AG10803 (cell line): ENCODE results near the gene NNMT.
A peak's percentile ranks its signal among the peaks of the same experiment; 100 is the strongest.

Experiments used
- DNase-seq: peaks from one replicate; pipeline ENCODE4 v3.0.0; 2010; ENCODE audit warnings: low read depth
- H3K4me3 ChIP-seq: 2 replicates; pipeline ENCODE4 v1.5.1; 2011; ENCODE audit warnings: mild to moderate bottlenecking, low read length, control low read depth
- TF ChIP-seq, protein P1 (sequence below): conservative IDR thresholded peaks from 2 replicates; pipeline ENCODE4 v1.5.1; 2011; ENCODE audit warnings: mild to moderate bottlenecking, low read length, control low read depth, inconsistent platforms

NNMT gene

DNA sequence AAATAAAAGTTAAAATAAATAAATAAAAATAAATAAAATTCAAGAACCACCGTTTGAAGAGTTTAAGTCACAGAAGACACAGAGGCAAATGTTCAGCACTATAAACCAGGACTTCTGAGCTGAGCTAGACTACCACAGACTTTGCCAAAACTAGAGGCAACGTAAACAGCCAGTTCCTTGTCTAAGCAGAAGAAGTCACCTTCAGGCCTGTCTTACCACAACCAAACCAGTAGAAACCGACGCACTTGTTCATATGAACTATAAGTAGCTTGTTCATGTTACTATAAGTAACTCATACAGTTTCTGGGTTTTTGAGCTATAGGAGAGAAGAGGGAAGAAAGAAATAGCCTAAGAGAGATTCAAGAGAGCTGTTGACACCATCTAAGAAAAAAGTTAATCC, 48.3 kb downstream of the NNMT start:
- DNase-seq = no peak
- TF ChIP-seq, protein P1, sequence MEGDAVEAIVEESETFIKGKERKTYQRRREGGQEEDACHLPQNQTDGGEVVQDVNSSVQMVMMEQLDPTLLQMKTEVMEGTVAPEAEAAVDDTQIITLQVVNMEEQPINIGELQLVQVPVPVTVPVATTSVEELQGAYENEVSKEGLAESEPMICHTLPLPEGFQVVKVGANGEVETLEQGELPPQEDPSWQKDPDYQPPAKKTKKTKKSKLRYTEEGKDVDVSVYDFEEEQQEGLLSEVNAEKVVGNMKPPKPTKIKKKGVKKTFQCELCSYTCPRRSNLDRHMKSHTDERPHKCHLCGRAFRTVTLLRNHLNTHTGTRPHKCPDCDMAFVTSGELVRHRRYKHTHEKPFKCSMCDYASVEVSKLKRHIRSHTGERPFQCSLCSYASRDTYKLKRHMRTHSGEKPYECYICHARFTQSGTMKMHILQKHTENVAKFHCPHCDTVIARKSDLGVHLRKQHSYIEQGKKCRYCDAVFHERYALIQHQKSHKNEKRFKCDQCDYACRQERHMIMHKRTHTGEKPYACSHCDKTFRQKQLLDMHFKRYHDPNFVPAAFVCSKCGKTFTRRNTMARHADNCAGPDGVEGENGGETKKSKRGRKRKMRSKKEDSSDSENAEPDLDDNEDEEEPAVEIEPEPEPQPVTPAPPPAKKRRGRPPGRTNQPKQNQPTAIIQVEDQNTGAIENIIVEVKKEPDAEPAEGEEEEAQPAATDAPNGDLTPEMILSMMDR = no peak

DNA sequence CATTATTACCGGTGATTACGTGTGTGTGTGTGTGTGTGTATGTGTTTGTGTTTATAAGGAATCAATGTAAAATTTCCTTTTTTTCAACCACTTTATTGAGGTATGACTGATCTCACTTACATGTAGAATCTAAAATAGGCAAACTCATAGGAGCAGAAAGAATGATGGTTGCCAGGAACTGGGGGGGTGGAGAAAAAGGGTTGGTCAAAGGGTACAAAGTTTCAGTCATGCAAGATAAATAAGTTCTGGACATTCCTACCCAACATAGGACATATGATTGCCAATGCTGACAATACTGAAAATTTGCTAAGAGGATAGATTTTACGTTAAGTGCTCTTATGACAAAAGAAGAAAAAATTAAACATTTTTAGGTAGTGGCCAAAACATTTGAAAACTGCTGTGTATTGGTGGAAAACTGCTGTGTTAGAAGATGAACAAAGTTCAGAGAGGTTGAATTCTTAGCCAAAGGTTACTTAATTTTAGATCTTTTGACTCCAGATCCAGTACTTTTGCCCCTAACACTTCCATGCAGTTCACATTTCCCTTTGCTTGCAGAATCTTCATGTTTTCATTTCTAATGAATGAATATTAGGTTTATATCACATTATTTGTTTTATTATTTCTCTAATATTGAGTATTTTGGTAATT, 49.5 kb downstream of the NNMT start:
- DNase-seq = no peak
- H3K4me3 ChIP-seq = no peak overlapping the region
- TF ChIP-seq, protein P1 = no peak

More for the DNA sequence above, 48.3 kb downstream of the NNMT start:
- H3K4me3 ChIP-seq = no peak overlapping the region

DNA sequence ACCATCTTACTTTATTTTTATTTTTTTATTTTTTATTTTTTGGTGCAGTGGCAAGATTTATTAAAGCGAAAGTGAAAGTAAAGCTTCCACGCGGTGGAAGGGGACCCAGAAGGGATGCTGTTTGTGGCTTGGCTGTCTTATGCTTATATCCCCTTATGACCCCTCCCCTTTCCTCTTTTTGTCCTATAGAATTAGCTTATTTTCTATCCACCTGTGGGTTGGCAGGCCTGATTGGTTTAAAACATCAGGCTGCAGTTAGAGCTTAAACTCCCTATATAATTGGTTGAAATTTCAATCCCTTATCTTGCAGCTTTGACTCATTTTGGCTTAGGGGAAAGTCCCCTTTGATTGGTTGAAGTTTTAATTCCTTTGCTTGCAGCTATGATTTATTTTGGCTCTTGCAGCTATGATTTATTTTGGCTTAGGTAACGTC, 50.5 kb downstream of the NNMT start:
- no peak overlapping the region for H3K4me3 ChIP-seq
- TF ChIP-seq, protein P1 = no peak
- no peak for DNase-seq

DNA sequence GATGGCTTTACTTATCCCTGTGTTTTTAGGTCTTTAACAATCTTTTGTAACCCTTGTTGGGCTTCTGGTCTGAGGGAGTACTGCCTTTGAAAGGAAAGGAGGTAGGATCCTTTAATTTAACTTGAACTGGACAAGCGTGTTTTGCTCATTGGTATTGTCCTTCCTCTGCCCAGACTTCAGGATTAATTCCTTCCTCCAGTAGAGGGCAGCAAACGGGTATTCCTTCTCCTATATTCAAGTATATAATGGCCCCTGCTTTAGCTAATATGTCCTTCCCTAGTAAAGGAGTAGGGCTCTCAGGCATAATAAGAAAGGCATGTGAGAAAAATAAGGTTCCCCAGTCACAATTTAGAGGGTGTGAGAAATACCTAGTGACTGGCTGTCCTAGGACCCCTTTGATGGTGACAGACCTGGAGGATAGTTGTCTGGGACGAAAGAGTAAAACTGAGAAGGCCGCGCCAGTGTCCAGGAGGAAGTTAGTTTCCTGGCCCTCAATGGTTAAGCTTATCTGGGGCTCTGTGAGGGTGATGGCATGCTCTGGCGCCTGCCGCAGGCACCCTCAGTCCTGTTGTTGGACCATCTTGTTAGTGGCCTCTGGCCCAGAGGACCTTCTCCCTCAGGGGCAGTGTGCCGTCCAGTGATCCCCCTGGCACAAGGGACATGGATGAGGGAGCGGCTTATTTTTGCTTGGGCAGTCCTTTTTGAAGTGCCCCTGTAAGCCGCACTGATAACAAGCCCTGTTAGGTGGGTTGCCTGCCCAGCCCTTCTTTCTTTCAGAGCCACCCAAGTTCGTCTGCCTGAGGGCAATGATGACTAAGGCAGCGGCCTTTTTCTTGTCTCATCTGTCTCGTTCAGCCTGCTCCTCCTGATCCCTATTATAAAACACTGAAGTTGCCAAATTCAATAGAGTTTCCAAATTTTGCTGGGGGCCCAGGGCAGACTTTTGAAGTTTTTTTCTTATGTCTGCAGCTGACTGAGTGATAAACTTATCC, 52.3 kb downstream of the NNMT start:
- TF ChIP-seq, protein P1 = peak; percentile 65
- peak; percentile 78 for DNase-seq
- no peak overlapping the region for H3K4me3 ChIP-seq

DNA sequence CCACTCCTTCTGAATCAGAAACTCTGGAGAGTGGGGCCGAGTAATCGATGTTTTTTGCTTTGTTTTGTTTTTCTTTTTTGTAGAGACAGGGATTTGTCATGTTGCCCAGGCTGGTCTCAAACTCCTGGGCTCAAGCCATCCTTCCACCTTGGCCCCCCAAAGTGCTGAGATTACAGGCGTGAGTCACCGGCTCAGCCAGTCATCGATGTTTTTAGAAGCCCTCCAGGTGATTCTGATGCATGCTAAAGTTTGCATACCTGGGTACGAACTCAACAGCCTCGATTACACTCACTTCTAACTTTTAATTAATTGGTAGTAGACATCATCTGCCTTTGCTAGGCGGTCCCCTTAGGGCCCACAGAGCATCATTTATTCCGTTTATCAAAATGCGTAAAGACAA, 53.8 kb downstream of the NNMT start:
- DNase-seq = no peak
- TF ChIP-seq, protein P1 = no peak
- H3K4me3 ChIP-seq = no peak overlapping the region

DNA sequence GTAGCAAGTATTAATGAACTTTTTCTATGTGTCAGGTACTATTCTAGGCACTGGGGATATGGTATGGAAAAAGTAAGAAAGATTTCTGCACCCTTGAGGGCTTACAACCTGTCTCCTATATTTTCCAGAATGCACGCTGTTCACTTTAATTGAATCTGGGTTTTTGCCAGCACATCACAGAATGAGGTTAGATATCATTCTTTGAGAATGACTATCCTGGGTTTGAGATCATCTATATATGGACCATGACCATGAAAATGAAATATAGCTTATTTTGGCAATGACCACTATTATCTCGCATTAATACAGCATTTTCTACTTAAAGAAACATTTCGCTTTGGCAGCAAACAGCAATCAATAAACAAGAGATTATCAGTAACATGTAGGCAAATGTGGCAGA, 57.2 kb downstream of the NNMT start:
- DNase-seq = no peak
- TF ChIP-seq, protein P1 = no peak
- no peak overlapping the region for H3K4me3 ChIP-seq
